GM12891 (cell line): ENCODE results near the gene NUP93.

Experiments used
- POLR2A ChIP-seq: IDR thresholded peaks from 2 replicates; pipeline ENCODE4 v1.6.1; 2011; ENCODE audit warnings: low read depth, low read length, control low read depth
- POLR2AphosphoS5 ChIP-seq: IDR thresholded peaks from 2 replicates; pipeline ENCODE4 v1.6.1; 2011; ENCODE audit warnings: low read depth, low read length, control low read depth

DNA sequence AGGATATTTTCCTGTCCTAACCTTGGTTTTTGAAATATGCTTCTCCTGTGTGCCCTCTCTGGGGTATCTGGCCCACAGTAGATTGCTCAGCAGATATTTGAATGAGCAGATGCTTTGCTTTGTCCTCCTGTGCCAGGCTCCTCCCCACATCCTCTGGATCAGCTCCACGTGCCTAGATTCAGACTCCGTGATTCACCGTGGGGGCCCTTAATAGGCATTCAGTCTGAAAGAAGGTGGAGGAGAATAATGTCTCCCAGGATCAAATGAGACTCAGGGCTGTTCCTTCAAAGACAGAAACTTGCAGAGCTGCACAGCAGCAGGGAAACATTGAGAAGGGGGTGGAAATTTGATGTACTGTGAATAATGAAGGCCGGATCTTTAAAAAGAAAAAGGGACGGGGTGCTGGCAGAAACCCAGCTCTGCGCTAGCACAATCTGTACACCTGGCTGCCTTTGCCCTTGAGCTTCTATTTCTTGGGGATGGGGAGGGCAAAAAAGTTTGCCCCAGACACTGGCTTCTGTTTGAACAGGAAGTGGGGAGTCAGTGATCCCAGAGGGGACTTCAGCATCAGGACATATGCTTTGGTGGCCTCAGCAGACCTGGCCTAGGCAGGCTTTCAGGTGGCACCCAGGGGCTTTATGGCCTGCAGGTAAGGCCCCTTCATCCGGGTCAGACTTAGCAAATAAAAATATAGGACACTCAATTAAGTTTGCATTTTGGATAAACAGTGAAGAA is 119.2 kb downstream of the NUP93 start:
- TF ChIP-seq POLR2A (no peak), POLR2AphosphoS5 (no peak)
